B cell (primary cell): ENCODE data around the gene NBEA. TPM values are rescaled to one million over a fixed set of nuclear protein-coding genes. Genes with fewer than 3 reads are reported as not detected.

Experiments used
- ATAC-seq: fragments of 200-7000 bp; cut with Tn5 transposase; one replicate; pipeline ENCODE4 v1.10.0; 2021; ENCODE audit warnings: low read depth, mild to moderate bottlenecking, moderate number of reproducible peaks, moderate library complexity
- CTCF ChIA-PET: fragments of 350-600 bp; sonication (Branson Sonifier 250); formaldehyde crosslinking; loops from one replicate; lab custom pipeline; 2021; ENCODE audit warnings: antibody characterized with exemption, inconsistent platforms; lab: Charles Lee
- POLR2A ChIA-PET: fragments of 350-600 bp; sonication (Branson Sonifier 250); formaldehyde crosslinking; loops from one replicate; lab custom pipeline; 2021; ENCODE audit warnings: antibody characterized with exemption; lab: Charles Lee
- DNase-seq: peaks from one replicate; pipeline ENCODE4 v3.0.0; 2013
- H2AFZ ChIP-seq: 2 replicates; pipeline ENCODE4 v1.6.1; 2012; ENCODE audit warnings: mild to moderate bottlenecking, low read depth, low read length; ENCODE audit not compliant: insufficient read depth, poor library complexity, severe bottlenecking
- H3K27ac ChIP-seq, 2 donors: 1 replicate in 1 of 2; 2 replicates in 1 of 2; pipeline ENCODE4 v1.5.1; 2012 to 2013; ENCODE audit warnings: low read length in 2 of 2, mild to moderate bottlenecking in 2 of 2, moderate library complexity in 1 of 2
- H3K27me3 ChIP-seq, 4 experiments: fragments of 200-600 bp in 1 of 4; sonication (generic) in 1 of 4; replicated peaks in 1 of 4; 1 replicate in 2 of 4; 2 replicates in 2 of 4; pipeline versions ENCODE4 v1.6.1 to v1.7.0; 2013 to 2016; ENCODE audit warnings: low read length in 3 of 4, mild to moderate bottlenecking in 2 of 4, mixed read lengths in 1 of 4, moderate library complexity in 1 of 4; ENCODE audit not compliant: insufficient read depth in 4 of 4, control insufficient read depth in 3 of 4; ENCODE audit errors: control extremely low read depth in 1 of 4
- H3K36me3 ChIP-seq, 2 experiments: replicated peaks in 1 of 2; 1 replicate in 1 of 2; 2 replicates in 1 of 2; pipeline versions ENCODE4 v1.6.1 to v1.7.1; 2013; ENCODE audit warnings: low read length in 1 of 2; ENCODE audit not compliant: insufficient read depth in 2 of 2, control insufficient read depth in 1 of 2; ENCODE audit errors: control extremely low read depth in 1 of 2, extremely low read depth in 1 of 2
- H3K4me1 ChIP-seq, 2 donors: fragments of 200-600 bp in 1 of 2; sonication (generic) in 1 of 2; 1 replicate in 1 of 2; 2 replicates in 1 of 2; pipeline versions ENCODE4 v1.5.1 to v1.6.1; 2013 to 2017; ENCODE audit warnings: low read length in 2 of 2; ENCODE audit not compliant: control insufficient read depth in 2 of 2, insufficient read depth in 2 of 2
- H3K4me2 ChIP-seq: replicated peaks from 2 replicates; pipeline ENCODE3; 2012; ENCODE audit warnings: mild to moderate bottlenecking, low read depth, low read length; ENCODE audit not compliant: poor library complexity, severe bottlenecking
- H3K4me3 ChIP-seq, 5 experiments: fragments of 200-600 bp in 1 of 5; sonication (generic) in 1 of 5; 1 replicate in 3 of 5; 2 replicates in 2 of 5; pipeline versions ENCODE4 v1.5.1 to v1.7.0; 2011 to 2016; ENCODE audit warnings: low read length in 4 of 5, mild to moderate bottlenecking in 4 of 5, low read depth in 2 of 5, control low read depth in 1 of 5, moderate library complexity in 1 of 5; ENCODE audit not compliant: insufficient read depth in 1 of 5; ENCODE audit errors: control extremely low read depth in 1 of 5, extremely low read depth in 1 of 5
- H3K79me2 ChIP-seq: fragments of 200-600 bp; sonication (generic); one replicate; pipeline ENCODE4 v1.6.0; 2016; ENCODE audit warnings: low read length; ENCODE audit not compliant: control insufficient read depth, insufficient read depth
- H3K9ac ChIP-seq: fragments of 200-600 bp; sonication (generic); 2 replicates; pipeline ENCODE4 v1.6.1; 2017; ENCODE audit warnings: mild to moderate bottlenecking, low read length, moderate library complexity
- H3K9me3 ChIP-seq, 3 donors: one replicate each; pipeline versions ENCODE4 v1.6.1 to v1.7.1; 2013; ENCODE audit warnings: low read length in 2 of 3; ENCODE audit not compliant: control insufficient read depth in 2 of 3, insufficient read depth in 1 of 3; ENCODE audit errors: control extremely low read depth in 1 of 3
- H4K20me1 ChIP-seq: 2 replicates; pipeline ENCODE4 v1.6.0; 2012; ENCODE audit warnings: mild to moderate bottlenecking, low read length; ENCODE audit not compliant: insufficient read depth, control insufficient read depth, poor library complexity, severe bottlenecking
- H3K27ac Mint-ChIP-seq: one replicate; pipeline ENCODE4 v1.8.0; 2021; ENCODE audit warnings: mixed read lengths
- H3K27me3 Mint-ChIP-seq: one replicate; pipeline ENCODE4 v1.8.0; 2021; ENCODE audit warnings: mixed read lengths
- H3K4me1 Mint-ChIP-seq: one replicate; pipeline ENCODE4 v1.8.0; 2021; ENCODE audit warnings: mixed read lengths
- H3K4me3 Mint-ChIP-seq: one replicate; pipeline ENCODE4 v1.8.0; 2021; ENCODE audit warnings: mixed read lengths
- H3K9me3 Mint-ChIP-seq: one replicate; pipeline ENCODE4 v1.8.0; 2022; ENCODE audit warnings: mixed read lengths; ENCODE audit not compliant: insufficient read depth
- CTCF ChIP-seq: fragments of 200-600 bp; IDR thresholded peaks from one replicate; pipeline ENCODE4 v1.8.0; 2022; ENCODE audit warnings: antibody characterized with exemption, mild to moderate bottlenecking
- EZH2 ChIP-seq: IDR thresholded peaks from 2 replicates; pipeline ENCODE4 v1.6.1; 2012; ENCODE audit warnings: borderline replicate concordance, low read depth, mild to moderate bottlenecking, moderate library complexity, low read length; ENCODE audit not compliant: insufficient read depth, poor library complexity, severe bottlenecking
- WGBS: methylation state at CpG from one replicate; pipeline ENCODE4 v1.1.5; 2013; ENCODE audit warnings: missing lambda C conversion rate; ENCODE audit not compliant: insufficient coverage; 5-methylcytosine and 5-hydroxymethylcytosine counted together
- intact Hi-C: fragments of 100-400 bp; cut with micrococcal nuclease; formaldehyde crosslinking; loops from one replicate; pipeline ENCODE4 v1.10.0; 2022
- polyA plus RNA-seq: library from polyadenylated mRNA; depleted of rRNA; stranded (reverse); fragments of >200 nt; gene quantifications from 2 replicates; pipeline ENCODE4 v1.2.3, GENCODE V29; 2012
- total RNA-seq, 2 donors: library from RNA; stranded (reverse); fragments of 120-200 nt in 1 of 2; gene quantifications; 1 replicate in 1 of 2; 2 replicates in 1 of 2; pipeline versions ENCODE4 v1.2.3 to v1.2.4, GENCODE V29; 2013 to 2022

The NBEA gene
- total and polyA plus RNA-seq, 2 donors (not counting 1 experiment from before 2014, with no cell fraction given), result 1.5 to 10.7 TPM

GRCh38 chr13:35139591-35139990 is 197.5 kb downstream of the NBEA start:
- H3K4me1 Mint-ChIP-seq, result no peaks in the 10 kb centered on the region
- DNase-seq (no peak), ATAC-seq (no peak)
- H3K27me3 Mint-ChIP-seq, result no peaks in the 10 kb centered on the region
- intact Hi-C loops, result no loop called here
- Histone ChIP-seq H3K4me2 (no peak overlapping the region), H3K27ac (no peak overlapping the region), H3K9me3 (no peaks in the 10 kb centered on the region), H3K4me1 (no peaks in the 10 kb centered on the region), H3K79me2 (no peaks in the 10 kb centered on the region), H4K20me1 (no peaks in the 10 kb centered on the region), H3K36me3 (no peaks in the 10 kb centered on the region), H3K9ac (no peak overlapping the region), H3K4me3 (no peak overlapping the region), H3K27me3 (no peaks in the 10 kb centered on the region), H2AFZ (no peak overlapping the region)
- CTCF ChIA-PET, result no interaction called here
- POLR2A ChIA-PET, result no interaction called here
- WGBS, result no CpG with 5 or more reads among the region's 4 CpGs
- H3K9me3 Mint-ChIP-seq, result no peaks in the 10 kb centered on the region
- no peak for TF ChIP-seq CTCF
- TF ChIP-seq EZH2, result no peak
- no peak overlapping the region for H3K4me3 Mint-ChIP-seq
- no peak overlapping the region for H3K27ac Mint-ChIP-seq

GRCh38 chr13:35140321-35140720 is 198.3 kb downstream of the NBEA start:
- Mint-ChIP-seq H3K27ac (no peak overlapping the region), H3K9me3 (no peaks in the 10 kb centered on the region), H3K4me3 (no peak overlapping the region), H3K4me1 (no peaks in the 10 kb centered on the region), H3K27me3 (no peaks in the 10 kb centered on the region)
- CTCF ChIA-PET, result no interaction called here
- Histone ChIP-seq H3K36me3 (no peaks in the 10 kb centered on the region), H3K9ac (no peak overlapping the region), H3K4me1 (no peaks in the 10 kb centered on the region), H3K4me2 (no peak overlapping the region), H2AFZ (no peak overlapping the region), H3K27ac (no peak overlapping the region), H3K9me3 (no peaks in the 10 kb centered on the region), H3K4me3 (no peak overlapping the region), H3K27me3 (no peaks in the 10 kb centered on the region), H3K79me2 (no peaks in the 10 kb centered on the region), H4K20me1 (no peaks in the 10 kb centered on the region)
- POLR2A ChIA-PET, result no interaction called here
- ATAC-seq, result no peak
- TF ChIP-seq CTCF, result no peak
- no peak for TF ChIP-seq EZH2
- intact Hi-C loops, result no loop called here
- 100% methylated on average over 1 of the region's 1 CpG for WGBS
- DNase-seq, result no peak
